GM12878 (cell line): ENCODE measurements around the gene SPATA32. TPM values are rescaled to one million over a fixed set of nuclear protein-coding genes. Genes with fewer than 3 reads are reported as not detected.

Experiments
- ATAC-seq: fragments of 200-7000 bp; cut with Tn5 transposase; 3 replicates; pipeline ENCODE4 v1.9.1; 2020; ENCODE audit warnings: mild to moderate bottlenecking, moderate library complexity
- BruUV-seq: library from RNA; stranded (reverse); fragments of 400-500 nt; replicated peaks from 2 replicates; lab custom pipeline; 2021; lab: Mats Ljungman, UMichigan
- CTCF ChIA-PET: fragments of 300-600 bp; sonication (Branson Sonifier 250); formaldehyde crosslinking; extraction: SDS; loops from one replicate; lab custom pipeline; 2021; ENCODE audit warnings: inconsistent platforms; lab: Yijun Ruan, JAX
- POLR2A ChIA-PET: fragments of 350-600 bp; formaldehyde crosslinking; extraction: SDS; loops from one replicate; lab custom pipeline; 2021; ENCODE audit warnings: inconsistent platforms; lab: Charles Lee
- RAD21 ChIA-PET: fragments of 300-600 bp; sonication (Branson Sonifier 250); formaldehyde crosslinking; loops from one replicate; lab custom pipeline; 2023; ENCODE audit warnings: antibody characterized with exemption; ENCODE audit not compliant: unreplicated experiment; lab: Charles Lee
- SMC1A ChIA-PET: fragments of 300-600 bp; sonication (Branson Sonifier 250); formaldehyde crosslinking; loops from one replicate; lab custom pipeline; 2023; ENCODE audit not compliant: unreplicated experiment, uncharacterized antibody; lab: Charles Lee
- DNase-seq: peaks from one replicate; pipeline ENCODE4 v3.0.0-alpha.2; 2011; ENCODE audit warnings: low read depth, low spot score
- FAIRE-seq: peaks from 3 replicates; lab custom pipeline; 2011; peaks lifted over from hg19 to GRCh38; lab: Jason Lieb, UNC
- H2AFZ ChIP-seq: 2 replicates; pipeline ENCODE4 v1.6.0; 2011; ENCODE audit warnings: low read depth, low read length, control low read depth; ENCODE audit not compliant: control insufficient read depth
- H3K27ac ChIP-seq: 2 replicates; pipeline ENCODE4 v1.5.1; 2011; ENCODE audit warnings: control low read depth; ENCODE audit not compliant: control insufficient read depth, insufficient read depth
- H3K27me3 ChIP-seq, 2 experiments: replicated peaks in 1 of 2; 2 replicates each; pipeline versions ENCODE4 v1.6.0 to v1.6.1; 2011; ENCODE audit warnings: low read length in 1 of 2; ENCODE audit not compliant: control insufficient read depth in 2 of 2, insufficient read depth in 2 of 2
- H3K36me3 ChIP-seq, 2 experiments: 2 replicates each; pipeline ENCODE4 v1.5.1; 2011; ENCODE audit warnings: low read length in 1 of 2; ENCODE audit not compliant: control insufficient read depth in 2 of 2, insufficient read depth in 2 of 2
- H3K4me1 ChIP-seq: 2 replicates; pipeline ENCODE4 v1.6.1; 2011; ENCODE audit warnings: mild to moderate bottlenecking, low read length, moderate library complexity, mixed read lengths; ENCODE audit not compliant: control insufficient read depth, insufficient read depth
- H3K4me2 ChIP-seq: 2 replicates; pipeline ENCODE4 v1.6.0; 2011; ENCODE audit warnings: control low read depth; ENCODE audit not compliant: control insufficient read depth, insufficient read depth
- H3K4me3 ChIP-seq: fragments of 200-600 bp; sonication (generic); 2 replicates; pipeline ENCODE4 v1.5.1; 2016
- H3K79me2 ChIP-seq: 2 replicates; pipeline ENCODE4 v1.6.0; 2011; ENCODE audit warnings: low read length; ENCODE audit not compliant: control insufficient read depth, insufficient read depth
- H3K9ac ChIP-seq: 2 replicates; pipeline ENCODE4 v1.8.0; 2011; ENCODE audit warnings: low read length, control low read depth, mixed read lengths; ENCODE audit not compliant: control insufficient read depth, insufficient read depth
- H3K9me3 ChIP-seq: replicated peaks from 3 replicates; pipeline ENCODE4 v1.5.1; 2011; ENCODE audit warnings: mild to moderate bottlenecking, low read length; ENCODE audit not compliant: control insufficient read depth, insufficient read depth
- H4K20me1 ChIP-seq: 2 replicates; pipeline ENCODE4 v1.6.0; 2011; ENCODE audit not compliant: control insufficient read depth, insufficient read depth
- BCL11A ChIP-seq: IDR thresholded peaks from 2 replicates; pipeline ENCODE4 v1.6.1; 2011; ENCODE audit warnings: low read depth, low read length
- CHD4 ChIP-seq: fragments of 200-600 bp; sonication (generic); IDR thresholded peaks from 2 replicates; pipeline ENCODE4 v1.6.1; 2016; ENCODE audit warnings: mild to moderate bottlenecking
- DPF2 ChIP-seq: fragments of 450-650 bp; IDR thresholded peaks from 2 replicates; pipeline ENCODE4 v1.6.1; 2017; ENCODE audit warnings: mild to moderate bottlenecking
- E2F4 ChIP-seq: IDR thresholded peaks from 2 replicates; pipeline ENCODE4 v1.6.1; 2012; ENCODE audit warnings: low read depth, low read length, improper control_type of control experiment
- E2F8 ChIP-seq: fragments of 450-650 bp; IDR thresholded peaks from 2 replicates; pipeline ENCODE4 v1.6.1; 2018; ENCODE audit warnings: mild to moderate bottlenecking, low read depth, moderate library complexity; ENCODE audit not compliant: partially characterized antibody
- ESRRA ChIP-seq: IDR thresholded peaks from 2 replicates; pipeline ENCODE4 v1.6.1; 2012; ENCODE audit warnings: mild to moderate bottlenecking, low read length, improper control_type of control experiment
- GATAD2B ChIP-seq: fragments of 450-650 bp; conservative IDR thresholded peaks from 2 replicates; pipeline ENCODE4 v1.6.1; 2017; ENCODE audit warnings: low read depth, mild to moderate bottlenecking, moderate library complexity
- JUND ChIP-seq: IDR thresholded peaks from 2 replicates; pipeline ENCODE4 v1.6.1; 2012; ENCODE audit warnings: low read depth, mild to moderate bottlenecking, low read length, improper control_type of control experiment, moderate library complexity
- NFYA ChIP-seq: IDR thresholded peaks from 2 replicates; pipeline ENCODE4 v1.6.1; 2011; ENCODE audit warnings: low read depth, mild to moderate bottlenecking, low read length, improper control_type of control experiment, borderline replicate concordance
- PML ChIP-seq: IDR thresholded peaks from 2 replicates; pipeline ENCODE4 v1.6.1; 2012; ENCODE audit warnings: low read length, inconsistent platforms
- POLR2A ChIP-seq: IDR thresholded peaks from 2 replicates; pipeline ENCODE4 v1.6.1; 2011; ENCODE audit warnings: low read depth, mild to moderate bottlenecking, low read length
- RAD21 ChIP-seq: IDR thresholded peaks from 2 replicates; pipeline ENCODE4 v1.6.1; 2011; ENCODE audit warnings: mild to moderate bottlenecking, low read depth, low read length, moderate library complexity; ENCODE audit not compliant: insufficient read depth
- SMAD1 ChIP-seq: fragments of 450-650 bp; IDR thresholded peaks from 2 replicates; pipeline ENCODE4 v1.6.1; 2018; ENCODE audit warnings: mild to moderate bottlenecking, low read depth; ENCODE audit not compliant: partially characterized antibody
- SMARCA5 ChIP-seq: fragments of 450-650 bp; IDR thresholded peaks from 2 replicates; pipeline ENCODE4 v1.6.1; 2017; ENCODE audit warnings: mild to moderate bottlenecking
- SRF ChIP-seq, 2 experiments: IDR thresholded peaks; 2 replicates each; pipeline ENCODE4 v1.6.1; 2011; ENCODE audit warnings: low read depth in 2 of 2, low read length in 2 of 2, mild to moderate bottlenecking in 1 of 2, moderate library complexity in 1 of 2
- SUPT20H ChIP-seq: IDR thresholded peaks from 2 replicates; pipeline ENCODE4 v1.6.1; 2011; ENCODE audit warnings: low read depth, mild to moderate bottlenecking, low read length, moderate library complexity, borderline replicate concordance; ENCODE audit not compliant: control insufficient read depth
- ZNF207 ChIP-seq: fragments of 450-650 bp; IDR thresholded peaks from 2 replicates; pipeline ENCODE4 v1.6.1; 2014; ENCODE audit warnings: antibody characterized with exemption, mild to moderate bottlenecking, borderline replicate concordance
- WGBS: methylation state at CpG from one replicate; pipeline ENCODE4 v1.1.6; 2016; ENCODE audit warnings: low lambda C conversion rate; ENCODE audit not compliant: insufficient replicate concordance, insufficient coverage; ENCODE audit errors: missing lambda C conversion rate; 5-methylcytosine and 5-hydroxymethylcytosine counted together
- in situ Hi-C: fragments of 300-500 bp; cut with MboI; formaldehyde crosslinking; loops from 9 replicates; pipeline ENCODE4 v1.14.3; 2018; ENCODE audit warnings: mixed read lengths
- intact Hi-C: fragments of 100-400 bp; cut with micrococcal nuclease; formaldehyde crosslinking; loops from one replicate; pipeline ENCODE4 v1.14.2; 2022; ENCODE audit not compliant: unreplicated experiment
- polyA plus RNA-seq, 11 experiments: library from polyadenylated mRNA; depleted of rRNA in 4 of 11; unstranded in 6 of 11; stranded (reverse) in 5 of 11; fragments of >200 nt; fragmentation: Nextera tagmentation in 4 of 11; fragmentation: Illumina TruSeq in 1 of 11; extraction: Ambion mirVana in 4 of 11; extraction: Trizol in 1 of 11; gene quantifications; 1 replicate in 1 of 11; 2 replicates in 10 of 11; pipeline versions ENCODE4 v1.2.1 to v1.2.3, GENCODE V29; 2011 to 2016; ENCODE audit warnings: inconsistent platforms in 2 of 11, missing spikeins in 2 of 11, low read depth in 1 of 11
- total RNA-seq, 4 experiments: library from RNA; depleted of rRNA in 3 of 4; stranded (reverse); fragments of >200 nt in 3 of 4; fragmentation: Illumina TruSeq in 1 of 4; extraction: Trizol in 1 of 4; gene quantifications; 2 replicates each; pipeline versions ENCODE4 v1.2.1 to v1.2.3, GENCODE V29; 2013 to 2021
- TF ChIP-seq, protein P1 (sequence below): IDR thresholded peaks from 2 replicates; pipeline ENCODE4 v1.6.1; 2011; ENCODE audit warnings: borderline replicate concordance, low read depth, mild to moderate bottlenecking, moderate library complexity, low read length; ENCODE audit not compliant: insufficient read depth, poor library complexity, severe bottlenecking

SPATA32 gene
- total and polyA plus RNA-seq, 10 of the 15 experiments (the other 5 are each of a cell fraction or from before 2014, with no cell fraction given), result 0.03 to 0.35 (median 0.11) TPM; not detected in 3

GRCh38 chr17:45262516-45263476, 902 bp upstream of the SPATA32 start:
- Histone ChIP-seq H3K9ac (peak overlapping the region; percentile 55; the same call in 1 of the 2 replicates), H3K4me1 (peaks cover 17% of the 10 kb centered on the region), H3K4me2 (peak overlapping the region; percentile 19), H3K36me3 (peaks cover 18 to 30% of the 10 kb centered on the region in 2 experiments), H2AFZ (no peak overlapping the region), H3K9me3 (no peaks in the 10 kb centered on the region), H3K27me3 (no peaks in the 10 kb centered on the region), H3K79me2 (no peaks in the 10 kb centered on the region), H4K20me1 (0 out of 2 replicates have a peak, but pooled peaks cover 2% of the 10 kb centered on the region), H3K4me3 (peak overlapping the region; percentile 75), H3K27ac (peak overlapping the region; percentile 56)
- ChIA-PET POLR2A (interaction anchor here (0.6 to 1.3 kb wide), 2 partner anchors 14 to 19 kb away, joined by 3 to 5 read pairs; no protein-coding TSS in a partner anchor), RAD21 (interaction anchor here (0.5 to 1.2 kb wide), 2 partner anchors 15 to 86 kb away, joined by 3 read pairs; no protein-coding TSS in a partner anchor), CTCF (interaction anchor here (1.2 to 1.6 kb wide), 3 partner anchors 9 to 127 kb away, joined by 3 to 6 read pairs (median 4); partner anchors contain the start of gene ACBD4), SMC1A (interaction anchor here (1.4 to 1.5 kb wide), 2 partner anchors 14 to 44 kb away, joined by 3 read pairs; no protein-coding TSS in a partner anchor)
- no TSS peak for BruUV-seq
- intact Hi-C loops (no loop called here), in situ Hi-C loops (loop anchor here (25.0 kb wide), 1 partner anchor 350 kb away; no protein-coding TSS in a partner anchor)
- ATAC-seq, result peak; percentile 15
- FAIRE-seq, result no peak
- DNase-seq, result no peak
- WGBS, result 73% methylated on average over 18 of the region's 18 CpGs
- TF ChIP-seq GATAD2B (no peak), ZNF207 (no peak), PML (peak; percentile 29; the same call in 1 of the 2 replicates), SMAD1 (no peak), RAD21 (no peak), POLR2A (peak; percentile 16), E2F8 (no peak), CHD4 (no peak), SMARCA5 (no peak), DPF2 (no peak), ESRRA (no peak), JUND (no peak), SRF (IDR thresholded peaks at IDR 0.05; ENCODE audit: low read depth in 2 of 2, low read length in 2 of 2) (no peak), E2F4 (no peak), SUPT20H (no peak), BCL11A (no peak), NFYA (no peak)
- TF ChIP-seq, protein P1, sequence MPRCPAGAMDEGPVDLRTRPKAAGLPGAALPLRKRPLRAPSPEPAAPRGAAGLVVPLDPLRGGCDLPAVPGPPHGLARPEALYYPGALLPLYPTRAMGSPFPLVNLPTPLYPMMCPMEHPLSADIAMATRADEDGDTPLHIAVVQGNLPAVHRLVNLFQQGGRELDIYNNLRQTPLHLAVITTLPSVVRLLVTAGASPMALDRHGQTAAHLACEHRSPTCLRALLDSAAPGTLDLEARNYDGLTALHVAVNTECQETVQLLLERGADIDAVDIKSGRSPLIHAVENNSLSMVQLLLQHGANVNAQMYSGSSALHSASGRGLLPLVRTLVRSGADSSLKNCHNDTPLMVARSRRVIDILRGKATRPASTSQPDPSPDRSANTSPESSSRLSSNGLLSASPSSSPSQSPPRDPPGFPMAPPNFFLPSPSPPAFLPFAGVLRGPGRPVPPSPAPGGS, result no peak
